Measurements from ENCODE around the gene TNNT3. TPM values are rescaled to one million over a fixed set of nuclear protein-coding genes. Genes with fewer than 3 reads are reported as not detected.
A peak's percentile ranks its signal among the peaks of the same experiment; 100 is the strongest.

The TNNT3 gene
- polyA plus RNA-seq, 1 experiment: not detected

- no peak overlapping the region for H3K27ac ChIP-seq (ENCODE audit: low read depth, low read length)
- POLR2A ChIA-PET: no interaction called here
- CTCF ChIA-PET: interaction anchor here (1.0 kb wide), 1 partner anchor 120 kb away, joined by 3 read pairs; no protein-coding TSS in a partner anchor
- H3K9me3 ChIP-seq (ENCODE audit: control insufficient read depth, insufficient read depth, low read length): peaks cover 5% of the 10 kb centered on the region; the same call in 1 of the 2 replicates
- DNase-seq (ENCODE audit: low read depth, low spot score): no peak
- H3K4me3 ChIP-seq (ENCODE audit: low read depth, low read length): no peak overlapping the region
- peaks cover 11% of the 10 kb centered on the region for H3K27me3 ChIP-seq (ENCODE audit: control insufficient read depth, insufficient read depth, low read length)
- TF ChIP-seq CTCF (IDR thresholded peaks at IDR 0.05; ENCODE audit: low read depth, low read length): no peak
These were observed 39.4 kb upstream of the TNNT3 start for GRCh38 chr11:1879941-1880720.

DNA sequence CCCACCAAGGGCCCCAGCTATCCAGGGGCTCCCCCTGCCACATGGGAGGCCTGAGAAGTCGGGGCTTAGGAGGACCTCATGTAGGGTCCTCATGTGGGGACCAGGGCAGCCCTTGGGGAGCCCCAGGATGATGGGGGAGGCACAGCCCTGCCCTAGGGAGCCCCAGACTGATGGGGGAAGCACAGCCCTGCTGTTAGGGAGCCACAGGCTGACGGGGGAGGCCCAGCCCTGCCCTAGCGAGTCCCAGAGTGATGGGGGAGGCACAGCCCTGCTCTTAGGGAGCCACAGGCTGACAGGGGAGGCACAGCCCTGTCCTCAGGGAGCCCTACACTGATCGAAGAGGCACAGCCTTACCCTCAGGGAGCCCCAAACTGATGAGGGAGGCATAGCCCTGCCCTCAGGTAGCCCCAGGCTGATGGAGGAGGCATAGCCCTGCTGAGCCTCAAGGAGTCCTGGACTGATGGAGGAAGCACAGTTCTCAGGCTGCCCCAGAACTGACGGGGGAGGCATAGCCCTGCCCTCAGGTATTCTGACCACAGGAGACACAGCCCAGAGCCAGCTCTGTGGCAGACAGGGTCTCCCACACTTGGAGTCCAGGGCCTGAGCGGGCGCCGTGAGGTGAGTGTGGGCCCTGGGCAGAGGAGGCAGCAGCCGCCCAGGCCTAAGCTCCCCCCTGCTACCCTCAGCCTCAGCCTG, 38.6 kb upstream of the TNNT3 start:
- H3K27me3 ChIP-seq (ENCODE audit: control insufficient read depth, insufficient read depth, low read length): peaks cover 11% of the 10 kb centered on the region
- POLR2A ChIA-PET: no interaction called here
- no peak overlapping the region for H3K27ac ChIP-seq (ENCODE audit: low read depth, low read length)
- H3K9me3 ChIP-seq (ENCODE audit: control insufficient read depth, insufficient read depth, low read length): peaks cover 5% of the 10 kb centered on the region; the same call in 1 of the 2 replicates
- TF ChIP-seq CTCF (IDR thresholded peaks at IDR 0.05; ENCODE audit: low read depth, low read length): no peak
- no peak for DNase-seq (ENCODE audit: low read depth, low spot score)
- H3K4me3 ChIP-seq (ENCODE audit: low read depth, low read length): no peak overlapping the region
- CTCF ChIA-PET: interaction anchor here (3.3 kb wide), 2 partner anchors 121 to 270 kb away, joined by 24 to 47 read pairs; no protein-coding TSS in a partner anchor

GRCh38 chr11:1881442-1882264, 37.9 kb upstream of the TNNT3 start:
- peaks cover 3% of the 10 kb centered on the region; the same call in 1 of the 2 replicates for H3K9me3 ChIP-seq (ENCODE audit: control insufficient read depth, insufficient read depth, low read length)
- H3K27ac ChIP-seq (ENCODE audit: low read depth, low read length): no peak overlapping the region
- H3K4me3 ChIP-seq (ENCODE audit: low read depth, low read length): no peak overlapping the region
- peaks cover 11% of the 10 kb centered on the region for H3K27me3 ChIP-seq (ENCODE audit: control insufficient read depth, insufficient read depth, low read length)
- TF ChIP-seq CTCF (IDR thresholded peaks at IDR 0.05; ENCODE audit: low read depth, low read length): no peak
- ChIA-PET CTCF (interaction anchor here (0.5 to 3.3 kb wide), 36 partner anchors 9 to 275 kb away, joined by 3 to 47 read pairs (median 5); partner anchors contain the start of genes PRR33 and TNNT3), POLR2A (interaction anchor here (0.5 to 1.1 kb wide), 2 partner anchors 67 to 502 kb away, joined by 3 to 8 read pairs; no protein-coding TSS in a partner anchor)
- no peak for DNase-seq (ENCODE audit: low read depth, low spot score)

- H3K9me3 ChIP-seq (ENCODE audit: control insufficient read depth, insufficient read depth, low read length): no peaks in the 10 kb centered on the region; the same call in 1 of the 2 replicates
- no peak overlapping the region for H3K27ac ChIP-seq (ENCODE audit: low read depth, low read length)
- peaks cover 13% of the 10 kb centered on the region for H3K27me3 ChIP-seq (ENCODE audit: control insufficient read depth, insufficient read depth, low read length)
- CTCF ChIA-PET: interaction anchor here (0.5 to 3.3 kb wide), 37 partner anchors 9 to 274 kb away, joined by 3 to 47 read pairs (median 5); partner anchors contain the start of genes PRR33 and TNNT3
- POLR2A ChIA-PET: interaction anchor here (0.5 to 1.1 kb wide), 2 partner anchors 66 to 501 kb away, joined by 3 to 8 read pairs; no protein-coding TSS in a partner anchor
- no peak overlapping the region for H3K4me3 ChIP-seq (ENCODE audit: low read depth, low read length)
- peak; percentile 15 for DNase-seq (ENCODE audit: low read depth, low spot score)
- peak; percentile 86 for TF ChIP-seq CTCF (IDR thresholded peaks at IDR 0.05; ENCODE audit: low read depth, low read length)
These were observed 37.0 kb upstream of the TNNT3 start for GRCh38 chr11:1882265-1883238.

Measured in AG04450 (cell line).